ENCODE measurements around the gene ZNF394.
A peak's percentile ranks its signal among the peaks of the same experiment; 100 is the strongest.

The ZNF394 gene

DNA sequence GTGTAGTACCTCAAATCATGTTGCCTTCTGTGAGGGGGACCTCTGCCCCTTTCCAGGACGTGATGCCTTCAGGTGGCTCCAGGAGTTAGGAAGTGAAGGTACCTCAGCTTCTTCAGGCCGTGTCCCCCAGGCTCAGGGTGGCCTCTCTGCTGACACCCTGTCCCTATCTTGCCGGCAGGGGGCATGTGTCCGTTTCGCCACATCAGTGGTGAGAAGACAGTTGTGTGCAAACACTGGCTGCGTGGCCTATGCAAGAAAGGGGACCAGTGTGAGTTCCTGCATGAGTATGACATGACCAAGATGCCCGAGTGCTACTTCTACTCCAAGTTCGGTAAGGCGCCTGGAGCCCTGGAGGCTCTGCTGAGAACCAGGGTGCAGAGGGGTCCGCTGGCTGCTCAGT lies 52.1 kb downstream of the ZNF394 start:
- peak; percentile 35 for DNase-seq
- Histone ChIP-seq H3K36me3 (replicated peaks; ENCODE audit: insufficient read depth, low read length) (peaks cover 12% of the 10 kb centered on the region), H3K9ac (ENCODE audit: low read length) (no peak overlapping the region)

GRCh38 chr7:99446096-99446495 lies 54.0 kb downstream of the ZNF394 start:
- no peaks in the 10 kb centered on the region for H3K9me2 ChIP-seq (replicated peaks; ENCODE audit: insufficient read depth, low read length)
- no peak overlapping the region for H3K27ac ChIP-seq (ENCODE audit: low read length)
- no peak overlapping the region for H3K4me3 ChIP-seq (ENCODE audit: low read length)
- no peaks in the 10 kb centered on the region for H3K4me1 ChIP-seq (ENCODE audit: low read length)
- H3K9me3 ChIP-seq (replicated peaks; ENCODE audit: insufficient read depth, low read length), result no peaks in the 10 kb centered on the region
- TF ChIP-seq EZH2phosphoT487 (IDR thresholded peaks at IDR 0.05; ENCODE audit: low read length), result no peak
- no peak for TF ChIP-seq EZH2 (optimal IDR thresholded peaks at IDR 0.05; ENCODE audit: low read depth, low read length)
- TF ChIP-seq, protein P1, sequence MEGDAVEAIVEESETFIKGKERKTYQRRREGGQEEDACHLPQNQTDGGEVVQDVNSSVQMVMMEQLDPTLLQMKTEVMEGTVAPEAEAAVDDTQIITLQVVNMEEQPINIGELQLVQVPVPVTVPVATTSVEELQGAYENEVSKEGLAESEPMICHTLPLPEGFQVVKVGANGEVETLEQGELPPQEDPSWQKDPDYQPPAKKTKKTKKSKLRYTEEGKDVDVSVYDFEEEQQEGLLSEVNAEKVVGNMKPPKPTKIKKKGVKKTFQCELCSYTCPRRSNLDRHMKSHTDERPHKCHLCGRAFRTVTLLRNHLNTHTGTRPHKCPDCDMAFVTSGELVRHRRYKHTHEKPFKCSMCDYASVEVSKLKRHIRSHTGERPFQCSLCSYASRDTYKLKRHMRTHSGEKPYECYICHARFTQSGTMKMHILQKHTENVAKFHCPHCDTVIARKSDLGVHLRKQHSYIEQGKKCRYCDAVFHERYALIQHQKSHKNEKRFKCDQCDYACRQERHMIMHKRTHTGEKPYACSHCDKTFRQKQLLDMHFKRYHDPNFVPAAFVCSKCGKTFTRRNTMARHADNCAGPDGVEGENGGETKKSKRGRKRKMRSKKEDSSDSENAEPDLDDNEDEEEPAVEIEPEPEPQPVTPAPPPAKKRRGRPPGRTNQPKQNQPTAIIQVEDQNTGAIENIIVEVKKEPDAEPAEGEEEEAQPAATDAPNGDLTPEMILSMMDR (IDR thresholded peaks at IDR 0.05; ENCODE audit: low read length), result no peak
- H4K20me1 ChIP-seq (ENCODE audit: insufficient read depth, low read length), result no peaks in the 10 kb centered on the region
- DNase-seq, result no peak
- no peak overlapping the region for H3K9ac ChIP-seq (ENCODE audit: low read length)
- H3K79me2 ChIP-seq (ENCODE audit: low read length), result peaks cover 61% of the 10 kb centered on the region
- H3K36me3 ChIP-seq (replicated peaks; ENCODE audit: insufficient read depth, low read length), result peaks cover 14% of the 10 kb centered on the region
- H3K4me2 ChIP-seq (ENCODE audit: low read depth, low read length), result no peak overlapping the region
- H3F3A ChIP-seq (ENCODE audit: insufficient read depth, low read length), result no peaks in the 10 kb centered on the region
- H2AFZ ChIP-seq (ENCODE audit: low read length), result no peak overlapping the region
- no peaks in the 10 kb centered on the region for H3K27me3 ChIP-seq (replicated peaks; ENCODE audit: insufficient read depth, low read length)

More for the DNA sequence above, 52.1 kb downstream of the ZNF394 start:
- H4K20me1 ChIP-seq (ENCODE audit: insufficient read depth, low read length), result no peaks in the 10 kb centered on the region
- H3K27ac ChIP-seq (ENCODE audit: low read length), result no peak overlapping the region
- H3K4me1 ChIP-seq (ENCODE audit: low read length), result no peaks in the 10 kb centered on the region
- no peak overlapping the region for H2AFZ ChIP-seq (ENCODE audit: low read length)
- no peak for TF ChIP-seq EZH2 (optimal IDR thresholded peaks at IDR 0.05; ENCODE audit: low read depth, low read length)
- TF ChIP-seq, protein P1 (IDR thresholded peaks at IDR 0.05; ENCODE audit: low read length), result peak; percentile 48
- no peaks in the 10 kb centered on the region for H3F3A ChIP-seq (ENCODE audit: insufficient read depth, low read length)
- no peaks in the 10 kb centered on the region for H3K27me3 ChIP-seq (replicated peaks; ENCODE audit: insufficient read depth, low read length)
- peaks cover 51% of the 10 kb centered on the region for H3K79me2 ChIP-seq (ENCODE audit: low read length)
- H3K9me3 ChIP-seq (replicated peaks; ENCODE audit: insufficient read depth, low read length), result no peaks in the 10 kb centered on the region
- H3K4me3 ChIP-seq (ENCODE audit: low read length), result no peak overlapping the region
- no peaks in the 10 kb centered on the region for H3K9me2 ChIP-seq (replicated peaks; ENCODE audit: insufficient read depth, low read length)
- H3K4me2 ChIP-seq (ENCODE audit: low read depth, low read length), result no peak overlapping the region

Measured in MM.1S (cell line).